ENCODE results near the gene PAPPA.

- TF ChIP-seq CTCF (IDR thresholded peaks at IDR 0.05) (no peak), POLR2A (IDR thresholded peaks at IDR 0.05) (no peak)
These were observed 162.7 kb downstream of the PAPPA start for GRCh38 chr9:116316246-116316645.
